Measurements from ENCODE around the gene ATP9A. TPM values are rescaled to one million over a fixed set of nuclear protein-coding genes. Genes with fewer than 3 reads are reported as not detected.
A peak's percentile ranks its signal among the peaks of the same experiment; 100 is the strongest.
"Not testable (repeated sequence)": the region's sequence is repeated elsewhere in the genome, so short reads cannot be mapped to it uniquely, and the experiment has no call there.

The ATP9A gene
- total RNA-seq: 1 to 10 TPM in 1 of 2 donors, under 1 TPM in 1; 0.07 to 4.1 TPM

- Mint-ChIP-seq H3K27ac (no peak within 1 kb of the TSS), H3K9me3 (no peaks in the 10 kb centered on the region), H3K36me3 (peaks cover 8 to 12% of the 10 kb centered on the region in 2 donors)
- DNase-seq (ENCODE audit: low spot score in 2 of 2) (no peak), ATAC-seq (peak in 1 of 2 donors; percentile 31)
Observed at GRCh38 chr20:51767867-51768758, at the start of gene ATP9A. Gene ATP9A, minus strand, starts transcription at chr20:51768390. Its CDS starts 21 bp downstream, at chr20:51768369.

- H3K36me3 Mint-ChIP-seq, ATAC-seq, H3K27ac Mint-ChIP-seq: not testable (repeated sequence)
Observed at GRCh38 chr20:51816856-51817255, 48.7 kb upstream of the ATP9A start.

GRCh38 chr20:51815383-51816076, 47.3 kb upstream of the ATP9A start:
- no peaks in the 10 kb centered on the region for H3K36me3 Mint-ChIP-seq
- no peaks in the 10 kb centered on the region for H3K9me3 Mint-ChIP-seq
- H3K27ac Mint-ChIP-seq: peak overlapping the region in 1 of 2 donors; percentile 0
- DNase-seq (ENCODE audit: low spot score in 2 of 2) (no peak), ATAC-seq (no peak)

More at GRCh38 chr20:51816856-51817255, 48.7 kb upstream of the ATP9A start:
- not testable (repeated sequence) for DNase-seq (ENCODE audit: low spot score in 2 of 2); H3K9me3 Mint-ChIP-seq

GRCh38 chr20:51812861-51813260, 44.7 kb upstream of the ATP9A start:
- no peak for DNase-seq (ENCODE audit: low spot score in 2 of 2)
- Mint-ChIP-seq H3K9me3 (no peaks in the 10 kb centered on the region), H3K27ac (no peak overlapping the region), H3K36me3 (no peaks in the 10 kb centered on the region)
- no peak for ATAC-seq

- Mint-ChIP-seq H3K9me3 (no peaks in the 10 kb centered on the region), H3K36me3 (no peaks in the 10 kb centered on the region), H3K27ac (no peak overlapping the region)
- ATAC-seq: no peak
- DNase-seq (ENCODE audit: low spot score in 2 of 2): no peak
Observed at GRCh38 chr20:51811514-51812128, 43.4 kb upstream of the ATP9A start.

- ATAC-seq (no peak), DNase-seq (ENCODE audit: low spot score in 2 of 2) (no peak)
- Mint-ChIP-seq H3K36me3 (no peaks in the 10 kb centered on the region), H3K9me3 (no peaks in the 10 kb centered on the region), H3K27ac (no peak overlapping the region)
Observed at GRCh38 chr20:51811042-51811355, 42.8 kb upstream of the ATP9A start.

- ATAC-seq (no peak), DNase-seq (ENCODE audit: low spot score in 2 of 2) (no peak)
- no peaks in the 10 kb centered on the region for H3K36me3 Mint-ChIP-seq
- H3K9me3 Mint-ChIP-seq: no peaks in the 10 kb centered on the region
- H3K27ac Mint-ChIP-seq: no peak overlapping the region
Observed at GRCh38 chr20:51810155-51811041, 42.2 kb upstream of the ATP9A start.

- Mint-ChIP-seq H3K27ac (no peak overlapping the region), H3K9me3 (no peaks in the 10 kb centered on the region), H3K36me3 (no peaks in the 10 kb centered on the region)
- DNase-seq (ENCODE audit: low spot score in 2 of 2): no peak
- ATAC-seq: no peak
Observed at GRCh38 chr20:51807720-51808250, 39.6 kb upstream of the ATP9A start.

- no peaks in the 10 kb centered on the region for H3K36me3 Mint-ChIP-seq
- ATAC-seq (no peak), DNase-seq (ENCODE audit: low spot score in 2 of 2) (no peak)
- no peak overlapping the region for H3K27ac Mint-ChIP-seq
- H3K9me3 Mint-ChIP-seq: no peaks in the 10 kb centered on the region
Observed at GRCh38 chr20:51804754-51805153, 36.6 kb upstream of the ATP9A start.

GRCh38 chr20:51803148-51803854, 35.1 kb upstream of the ATP9A start:
- Mint-ChIP-seq H3K36me3 (no peaks in the 10 kb centered on the region), H3K9me3 (no peaks in the 10 kb centered on the region), H3K27ac (no peak overlapping the region)
- no peak for DNase-seq (ENCODE audit: low spot score in 2 of 2)
- no peak for ATAC-seq

GRCh38 chr20:51802170-51802751, 34.1 kb upstream of the ATP9A start, which contains the start of gene SALL4:
Gene SALL4, minus strand, starts transcription at chr20:51802521. Its CDS starts 113 bp downstream, at chr20:51802408.
- ATAC-seq: no peak
- Mint-ChIP-seq H3K27ac (no peak within 1 kb of the TSS), H3K36me3 (no peaks in the 10 kb centered on the region), H3K9me3 (no peaks in the 10 kb centered on the region)
- DNase-seq (ENCODE audit: low spot score in 2 of 2): no peak

- Mint-ChIP-seq H3K27ac (no peak overlapping the region), H3K36me3 (no peaks in the 10 kb centered on the region), H3K9me3 (no peaks in the 10 kb centered on the region)
- ATAC-seq (no peak), DNase-seq (ENCODE audit: low spot score in 2 of 2) (no peak)
Observed at GRCh38 chr20:51801823-51802123, 33.6 kb upstream of the ATP9A start.

GRCh38 chr20:51801122-51801822, 33.1 kb upstream of the ATP9A start:
- H3K27ac Mint-ChIP-seq: no peak overlapping the region
- ATAC-seq (no peak), DNase-seq (ENCODE audit: low spot score in 2 of 2) (no peak)
- H3K36me3 Mint-ChIP-seq: no peaks in the 10 kb centered on the region
- no peaks in the 10 kb centered on the region for H3K9me3 Mint-ChIP-seq

- H3K27ac Mint-ChIP-seq: no peak overlapping the region
- DNase-seq (ENCODE audit: low spot score in 2 of 2): no peak
- no peak for ATAC-seq
Observed at GRCh38 chr20:51800872-51801121, 32.6 kb upstream of the ATP9A start.

More at GRCh38 chr20:51800872-51801121, 32.6 kb upstream of the ATP9A start:
- no peaks in the 10 kb centered on the region for H3K36me3 Mint-ChIP-seq
- H3K9me3 Mint-ChIP-seq: no peaks in the 10 kb centered on the region
